Activated naive CD8-positive, alpha-beta T cell treated with anti-CD3 and anti-CD28 coated beads, Interleukin-2, amount 10 ng/mL, durations not matched to agents 7 days and 5 days (primary cell): Measurements from ENCODE around the gene GSAP. TPM values are rescaled to one million over a fixed set of nuclear protein-coding genes. Genes with fewer than 3 reads are reported as not detected.
A peak's percentile ranks its signal among the peaks of the same experiment; 100 is the strongest.

ENCODE experiments used
- ATAC-seq: fragments of 150-1000 bp; cut with Tn5 transposase; one replicate; pipeline ENCODE4 v1.10.0; 2021; ENCODE audit warnings: low read depth, moderate library complexity
- POLR2A ChIA-PET: fragments of 350-600 bp; sonication (Branson Sonifier 250); formaldehyde crosslinking; loops from one replicate; lab custom pipeline; 2021; ENCODE audit warnings: antibody characterized with exemption; lab: Charles Lee
- DNase-seq: peaks from one replicate; pipeline ENCODE4 v3.0.0; 2021
- H3K27ac Mint-ChIP-seq: one replicate; pipeline ENCODE4 v1.8.0; 2022; ENCODE audit warnings: mild to moderate bottlenecking, mixed read lengths
- H3K27me3 Mint-ChIP-seq: one replicate; pipeline ENCODE4 v1.8.0; 2022; ENCODE audit warnings: mild to moderate bottlenecking, moderate library complexity, mixed read lengths
- H3K36me3 Mint-ChIP-seq: one replicate; pipeline ENCODE4 v1.8.0; 2021; ENCODE audit warnings: mild to moderate bottlenecking, mixed read lengths
- H3K4me1 Mint-ChIP-seq: one replicate; pipeline ENCODE4 v1.8.0; 2021; ENCODE audit warnings: mixed read lengths
- H3K4me3 Mint-ChIP-seq: one replicate; pipeline ENCODE4 v1.8.0; 2022; ENCODE audit warnings: mild to moderate bottlenecking, moderate library complexity, mixed read lengths
- H3K9me3 Mint-ChIP-seq: one replicate; pipeline ENCODE4 v1.8.0; 2021; ENCODE audit warnings: mixed read lengths
- total RNA-seq, 2 experiments: library from RNA; stranded (reverse); gene quantifications; one replicate each; pipeline ENCODE4 v1.2.3, GENCODE V29; 2021

The GSAP gene
- total RNA-seq, 2 experiments from 2014 or later, result 8.3 to 9.3 TPM

GRCh38 chr7:77393261-77393660 lies 22.9 kb downstream of the GSAP start:
- no peaks in the 10 kb centered on the region for H3K27me3 Mint-ChIP-seq
- ATAC-seq (peak; percentile 47), DNase-seq (no peak)
- H3K27ac Mint-ChIP-seq, result no peak overlapping the region
- H3K36me3 Mint-ChIP-seq, result peaks cover 15% of the 10 kb centered on the region
- POLR2A ChIA-PET, result no interaction called here
- no peak overlapping the region for H3K4me3 Mint-ChIP-seq
- H3K4me1 Mint-ChIP-seq, result peaks cover 9% of the 10 kb centered on the region
- no peaks in the 10 kb centered on the region for H3K9me3 Mint-ChIP-seq

GRCh38 chr7:77391230-77391629 lies 24.9 kb downstream of the GSAP start:
- Mint-ChIP-seq H3K36me3 (peaks cover 13% of the 10 kb centered on the region), H3K27ac (no peak overlapping the region)

GRCh38 chr7:77388055-77388641 lies 28.0 kb downstream of the GSAP start:
- Mint-ChIP-seq H3K4me3 (no peak overlapping the region), H3K4me1 (peaks cover 11% of the 10 kb centered on the region), H3K9me3 (no peaks in the 10 kb centered on the region), H3K27me3 (no peaks in the 10 kb centered on the region), H3K27ac (no peak overlapping the region), H3K36me3 (peaks cover 9% of the 10 kb centered on the region)
- ATAC-seq, result no peak
- POLR2A ChIA-PET, result no interaction called here
- no peak for DNase-seq

More at GRCh38 chr7:77391230-77391629, 24.9 kb downstream of the GSAP start:
- POLR2A ChIA-PET, result no interaction called here
- no peak for ATAC-seq
- Mint-ChIP-seq H3K27me3 (no peaks in the 10 kb centered on the region), H3K4me1 (peaks cover 17% of the 10 kb centered on the region), H3K9me3 (no peaks in the 10 kb centered on the region), H3K4me3 (no peak overlapping the region)
- no peak for DNase-seq

GRCh38 chr7:77386165-77386822 lies 29.9 kb downstream of the GSAP start:
- POLR2A ChIA-PET, result interaction anchor here (0.6 kb wide), 1 partner anchor 38 kb away, joined by 3 read pairs; no protein-coding TSS in a partner anchor
- H3K27me3 Mint-ChIP-seq, result no peaks in the 10 kb centered on the region
- no peak overlapping the region for H3K4me3 Mint-ChIP-seq
- no peak overlapping the region for H3K27ac Mint-ChIP-seq
- no peaks in the 10 kb centered on the region for H3K9me3 Mint-ChIP-seq
- peaks cover 6% of the 10 kb centered on the region for H3K36me3 Mint-ChIP-seq
- H3K4me1 Mint-ChIP-seq, result peaks cover 8% of the 10 kb centered on the region
- ATAC-seq (no peak), DNase-seq (no peak)

GRCh38 chr7:77383333-77383740 lies 32.8 kb downstream of the GSAP start:
- DNase-seq, result no peak

GRCh38 chr7:77382532-77382931 lies 33.6 kb downstream of the GSAP start:
- H3K4me1 Mint-ChIP-seq, result peaks cover 3% of the 10 kb centered on the region
- peaks cover 8% of the 10 kb centered on the region for H3K36me3 Mint-ChIP-seq
- H3K27ac Mint-ChIP-seq, result no peak overlapping the region
- POLR2A ChIA-PET, result no interaction called here
- ATAC-seq (no peak), DNase-seq (no peak)
- no peaks in the 10 kb centered on the region for H3K9me3 Mint-ChIP-seq
- no peak overlapping the region for H3K4me3 Mint-ChIP-seq
- H3K27me3 Mint-ChIP-seq, result no peaks in the 10 kb centered on the region

More at GRCh38 chr7:77383333-77383740, 32.8 kb downstream of the GSAP start:
- ATAC-seq, result no peak
- H3K4me3 Mint-ChIP-seq, result no peak overlapping the region
- no peaks in the 10 kb centered on the region for H3K27me3 Mint-ChIP-seq
- no peak overlapping the region for H3K27ac Mint-ChIP-seq
- H3K9me3 Mint-ChIP-seq, result no peaks in the 10 kb centered on the region
- H3K36me3 Mint-ChIP-seq, result peaks cover 6% of the 10 kb centered on the region
- POLR2A ChIA-PET, result no interaction called here
- H3K4me1 Mint-ChIP-seq, result peaks cover 8% of the 10 kb centered on the region

GRCh38 chr7:77378584-77378983 lies 37.6 kb downstream of the GSAP start:
- H3K4me3 Mint-ChIP-seq, result no peak overlapping the region
- ATAC-seq, result no peak
- POLR2A ChIA-PET, result no interaction called here
- peaks cover 14% of the 10 kb centered on the region for H3K36me3 Mint-ChIP-seq
- H3K27me3 Mint-ChIP-seq, result no peaks in the 10 kb centered on the region
- no peaks in the 10 kb centered on the region for H3K9me3 Mint-ChIP-seq
- H3K27ac Mint-ChIP-seq, result no peak overlapping the region
- H3K4me1 Mint-ChIP-seq, result no peaks in the 10 kb centered on the region
- DNase-seq, result no peak

- Mint-ChIP-seq H3K4me1 (no peaks in the 10 kb centered on the region), H3K27me3 (no peaks in the 10 kb centered on the region), H3K36me3 (peaks cover 3% of the 10 kb centered on the region), H3K27ac (no peak overlapping the region), H3K4me3 (no peak overlapping the region), H3K9me3 (peaks cover 7% of the 10 kb centered on the region)
- ATAC-seq, result no peak
- no peak for DNase-seq
- POLR2A ChIA-PET, result no interaction called here
These were observed 45.5 kb downstream of the GSAP start for GRCh38 chr7:77370606-77371005.

- ATAC-seq (no peak), DNase-seq (no peak)
- Mint-ChIP-seq H3K4me3 (no peak overlapping the region), H3K36me3 (peaks cover 2% of the 10 kb centered on the region), H3K4me1 (no peaks in the 10 kb centered on the region), H3K27ac (no peak overlapping the region), H3K27me3 (no peaks in the 10 kb centered on the region), H3K9me3 (peaks cover 7% of the 10 kb centered on the region)
- POLR2A ChIA-PET, result no interaction called here
These were observed 47.2 kb downstream of the GSAP start for GRCh38 chr7:77368974-77369373.

GRCh38 chr7:77367976-77368375 lies 48.2 kb downstream of the GSAP start:
- Mint-ChIP-seq H3K36me3 (peaks cover 2% of the 10 kb centered on the region), H3K4me1 (no peaks in the 10 kb centered on the region), H3K4me3 (no peak overlapping the region), H3K27ac (no peak overlapping the region), H3K9me3 (peaks cover 7% of the 10 kb centered on the region), H3K27me3 (no peaks in the 10 kb centered on the region)
- ATAC-seq (no peak), DNase-seq (no peak)
- POLR2A ChIA-PET, result no interaction called here

- Mint-ChIP-seq H3K4me1 (no peaks in the 10 kb centered on the region), H3K27me3 (no peaks in the 10 kb centered on the region), H3K4me3 (no peak overlapping the region), H3K9me3 (peaks cover 7% of the 10 kb centered on the region), H3K36me3 (peaks cover 2% of the 10 kb centered on the region), H3K27ac (no peak overlapping the region)
- no peak for ATAC-seq
- POLR2A ChIA-PET, result no interaction called here
- DNase-seq, result no peak
These were observed 53.2 kb downstream of the GSAP start for GRCh38 chr7:77362905-77363304.

- POLR2A ChIA-PET, result interaction anchor here (1.2 kb wide), 1 partner anchor 55 kb away, joined by 3 read pairs; the partner anchor contains the start of gene GSAP
- no peak overlapping the region for H3K27ac Mint-ChIP-seq
- peaks cover 5% of the 10 kb centered on the region for H3K36me3 Mint-ChIP-seq
These were observed 55.2 kb downstream of the GSAP start for GRCh38 chr7:77360969-77361368.

GRCh38 chr7:77360104-77360503 lies 56.0 kb downstream of the GSAP start:
- H3K27ac Mint-ChIP-seq, result no peak overlapping the region
- no peak for ATAC-seq

More at GRCh38 chr7:77360969-77361368, 55.2 kb downstream of the GSAP start:
- Mint-ChIP-seq H3K27me3 (no peaks in the 10 kb centered on the region), H3K9me3 (no peaks in the 10 kb centered on the region), H3K4me3 (no peak overlapping the region), H3K4me1 (no peaks in the 10 kb centered on the region)
- DNase-seq (no peak), ATAC-seq (no peak)

GRCh38 chr7:77359599-77359998 lies 56.5 kb downstream of the GSAP start:
- Mint-ChIP-seq H3K27ac (no peak overlapping the region), H3K4me1 (peaks cover 9% of the 10 kb centered on the region), H3K27me3 (peaks cover under 1% of the 10 kb centered on the region), H3K4me3 (no peak overlapping the region), H3K36me3 (peaks cover 3% of the 10 kb centered on the region), H3K9me3 (no peaks in the 10 kb centered on the region)
- POLR2A ChIA-PET, result no interaction called here
- ATAC-seq (no peak), DNase-seq (no peak)

More at GRCh38 chr7:77360104-77360503, 56.0 kb downstream of the GSAP start:
- H3K4me3 Mint-ChIP-seq, result no peak overlapping the region
- H3K27me3 Mint-ChIP-seq, result no peaks in the 10 kb centered on the region
- POLR2A ChIA-PET, result no interaction called here
- DNase-seq, result no peak
- no peaks in the 10 kb centered on the region for H3K9me3 Mint-ChIP-seq
- H3K36me3 Mint-ChIP-seq, result peaks cover 3% of the 10 kb centered on the region
- H3K4me1 Mint-ChIP-seq, result peaks cover 3% of the 10 kb centered on the region
